Heart right ventricle (tissue), 16 donors: ENCODE results near the gene OR52W1. TPM values are rescaled to one million over a fixed set of nuclear protein-coding genes. Genes with fewer than 3 reads are reported as not detected.

Experiments
- ATAC-seq, 8 donors: fragments of 200-7000 bp; cut with Tn5 transposase; one replicate each; pipeline ENCODE4 v1.9.1; 2020; ENCODE audit warnings: mild to moderate bottlenecking in 8 of 8, moderate library complexity in 8 of 8, moderate number of reproducible peaks in 1 of 8
- DNase-seq, 2 donors: peaks; one replicate each; pipeline ENCODE4 v3.0.0-alpha.2; 2020
- H3K27ac ChIP-seq, 10 donors: fragments of 200-600 bp; sonication (generic) in 2 of 10; one replicate each; pipeline versions ENCODE4 v1.5.0 to v1.8.0; 2020 to 2022; ENCODE audit warnings: mild to moderate bottlenecking in 3 of 10
- H3K27me3 ChIP-seq, 7 donors: fragments of 200-600 bp; one replicate each; pipeline ENCODE4 v1.8.0; 2021 to 2022; ENCODE audit warnings: mild to moderate bottlenecking in 2 of 7
- H3K36me3 ChIP-seq, 9 donors: fragments of 200-600 bp; sonication (generic) in 1 of 9; one replicate each; pipeline versions ENCODE4 v1.5.0 to v1.8.0; 2020 to 2022; ENCODE audit warnings: mild to moderate bottlenecking in 2 of 9
- H3K4me1 ChIP-seq, 9 donors: fragments of 200-600 bp; sonication (generic) in 1 of 9; one replicate each; pipeline versions ENCODE4 v1.5.0 to v1.8.0; 2020 to 2022; ENCODE audit warnings: mild to moderate bottlenecking in 4 of 9
- H3K4me3 ChIP-seq, 10 donors: fragments of 200-600 bp; sonication (generic) in 2 of 10; one replicate each; pipeline versions ENCODE4 v1.5.0 to v1.8.0; 2020 to 2022; ENCODE audit warnings: mild to moderate bottlenecking in 7 of 10, moderate library complexity in 2 of 10
- H3K9me3 ChIP-seq, 11 donors: fragments of 200-600 bp in 10 of 11; sonication (generic) in 2 of 11; one replicate each; pipeline versions ENCODE4 v1.5.0 to v1.8.0; 2013 to 2022; ENCODE audit warnings: mild to moderate bottlenecking in 2 of 11, control low read depth in 1 of 11, moderate library complexity in 1 of 11
- WGBS, 2 donors: extraction: QIAGEN DNeasy Blood & Tissue Kit; methylation state at CpG; one replicate each; pipeline ENCODE4 v1.1.7; 2013; ENCODE audit warnings: inconsistent platforms in 1 of 2; 5-methylcytosine and 5-hydroxymethylcytosine counted together
- intact Hi-C, 10 donors: fragments of 100-400 bp; cut with DNase I; formaldehyde crosslinking; loops; one replicate each; pipeline versions ENCODE4 v1.11.1 to v1.14.2; 2022
- polyA plus RNA-seq, 2 donors: library from polyadenylated mRNA; stranded (reverse); fragments of 200-250 nt; gene quantifications; one replicate each; pipeline ENCODE4 v1.2.3, GENCODE V29; 2013
- total RNA-seq, 10 donors: library from RNA; stranded (reverse); fragmentation: NEBNext Ultra II Directional in 3 of 10; extraction: Animal tissue kit (Norgen Biotek cat#: 25700) in 3 of 10; gene quantifications; one replicate each; pipeline versions ENCODE4 v1.2.1 to v1.2.4, GENCODE V29; 2021 to 2023
- TF ChIP-seq, protein P1 (sequence below), 9 donors: fragments of 200-600 bp; sonication (generic) in 2 of 9; IDR thresholded peaks; one replicate each; pipeline versions ENCODE4 v1.5.0 to v1.8.0; 2021 to 2022; ENCODE audit warnings: antibody characterized with exemption in 9 of 9, mild to moderate bottlenecking in 5 of 9, moderate library complexity in 1 of 9
- donor health status: Arrhythmogenic right ventricular cardiomyopathy.
- donor health status: ischemic (EF 13 %, LVEDD 7.1; RV severe dilation, severe dysfunction).
- donor health status: healthy with polysubstance abuse.
- donor health status: DM: no; HTN: yes; CAD: no.
- donor health status: DM: no; HTN: no; CAD: no.
- donor health status: ischemic (EF 25% LVEDD 6.9; RV normal size, moderate dysfunction).
- donor health status: ischemic (EF 25% LVEDD 5.7; RV mildly dilated, moderate dysfunction).
- donor health status: healthy.
- donor health status: DM: yes; HTN: yes; CAD: no.
- donor health status: Ischemic cardiomyopathy.
- donor health status: ischemic (EF 35%, LVEDD 5.7; RV mildly dilated, moderate dysfunction).
- donor health status: nonischemic (EF 11% LVEDD 7.7; RV severe dilation, severe dysfunction).
- donor health status: DM: yes; HTN: yes; CAD: no.
- donor health status: PGD.
- donor health status: ischemic (EF 29% LVEDD 5.4; RV normal size, mild dysfunction).
- donor health status: nonischemic (EF 23%, LVEDD 6.1; RV moderate dilation, normal function).

Gene OR52W1
- total and polyA plus RNA-seq, 12 donors = not detected

DNA sequence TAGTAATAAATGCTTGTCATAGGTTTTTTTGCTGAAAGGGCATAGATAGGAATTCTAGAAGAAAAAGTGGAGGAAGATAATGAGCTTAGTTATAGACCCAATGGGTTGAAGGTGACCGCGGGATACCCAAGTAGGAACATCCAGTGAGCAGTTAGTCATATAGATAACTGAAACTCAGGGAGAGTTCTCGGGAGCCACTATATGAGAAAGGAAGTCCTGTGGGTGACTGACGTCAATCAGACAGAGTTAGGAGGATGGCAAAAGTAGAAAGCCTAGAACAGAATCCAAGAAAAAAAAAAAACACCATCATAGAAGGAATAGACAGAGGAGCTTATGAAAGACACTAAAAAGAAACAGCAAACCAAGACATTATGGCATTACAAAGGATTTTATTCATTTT lies 38.2 kb downstream of the OR52W1 start:
- WGBS, 2 donors = 80 to 82% methylated on average over 4 of the region's 4 CpGs
- peaks cover 3 to 36% (median 21%) of the 10 kb centered on the region in 9 donors for H3K4me1 ChIP-seq
- no peak overlapping the region for H3K27ac ChIP-seq
- ATAC-seq = no peak
- TF ChIP-seq, protein P1, sequence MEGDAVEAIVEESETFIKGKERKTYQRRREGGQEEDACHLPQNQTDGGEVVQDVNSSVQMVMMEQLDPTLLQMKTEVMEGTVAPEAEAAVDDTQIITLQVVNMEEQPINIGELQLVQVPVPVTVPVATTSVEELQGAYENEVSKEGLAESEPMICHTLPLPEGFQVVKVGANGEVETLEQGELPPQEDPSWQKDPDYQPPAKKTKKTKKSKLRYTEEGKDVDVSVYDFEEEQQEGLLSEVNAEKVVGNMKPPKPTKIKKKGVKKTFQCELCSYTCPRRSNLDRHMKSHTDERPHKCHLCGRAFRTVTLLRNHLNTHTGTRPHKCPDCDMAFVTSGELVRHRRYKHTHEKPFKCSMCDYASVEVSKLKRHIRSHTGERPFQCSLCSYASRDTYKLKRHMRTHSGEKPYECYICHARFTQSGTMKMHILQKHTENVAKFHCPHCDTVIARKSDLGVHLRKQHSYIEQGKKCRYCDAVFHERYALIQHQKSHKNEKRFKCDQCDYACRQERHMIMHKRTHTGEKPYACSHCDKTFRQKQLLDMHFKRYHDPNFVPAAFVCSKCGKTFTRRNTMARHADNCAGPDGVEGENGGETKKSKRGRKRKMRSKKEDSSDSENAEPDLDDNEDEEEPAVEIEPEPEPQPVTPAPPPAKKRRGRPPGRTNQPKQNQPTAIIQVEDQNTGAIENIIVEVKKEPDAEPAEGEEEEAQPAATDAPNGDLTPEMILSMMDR (IDR thresholded peaks at IDR 0.05) = no peak
- H3K36me3 ChIP-seq = no peaks in the 10 kb centered on the region
- intact Hi-C loops = loop anchor here in 2 of 10 donors (5.0 to 10.0 kb wide), 2 partner anchors 78 to 125 kb away; no protein-coding TSS in a partner anchor
- no peaks in the 10 kb centered on the region for H3K27me3 ChIP-seq
- DNase-seq = no peak
- H3K9me3 ChIP-seq = no peaks in the 10 kb centered on the region
- H3K4me3 ChIP-seq = no peak overlapping the region

GRCh38 chr11:6237761-6238302 lies 38.8 kb downstream of the OR52W1 start:
- ATAC-seq = no peak
- WGBS, 2 donors = 84 to 86% methylated on average over 5 of the region's 5 CpGs

GRCh38 chr11:6238902-6239301 lies 39.9 kb downstream of the OR52W1 start, which contains the start of gene CNGA4:
CNGA4 (plus strand) TSS chr11:6239089; CDS start chr11:6239207, 118 bp downstream.
- H3K27ac ChIP-seq = no peak within 1 kb of the TSS
- no peaks in the 10 kb centered on the region for H3K27me3 ChIP-seq
- no peaks in the 10 kb centered on the region for H3K9me3 ChIP-seq
- H3K36me3 ChIP-seq = no peaks in the 10 kb centered on the region
- H3K4me1 ChIP-seq = peaks cover 0 to 21% (median 4%) of the 10 kb centered on the region in 9 donors
- 83 to 100% methylated on average over 1 of the region's 1 CpG for WGBS, 2 donors
- no peak within 1 kb of the TSS for H3K4me3 ChIP-seq
- TF ChIP-seq, protein P1 (IDR thresholded peaks at IDR 0.05) = no peak
- no peak for ATAC-seq
- DNase-seq = no peak
- intact Hi-C loops = loop anchor here in 2 of 10 donors (5.0 to 10.0 kb wide), 2 partner anchors 76 to 123 kb away; no protein-coding TSS in a partner anchor

More at GRCh38 chr11:6237761-6238302, 38.8 kb downstream of the OR52W1 start:
- Histone ChIP-seq H3K9me3 (no peaks in the 10 kb centered on the region), H3K27ac (no peak overlapping the region), H3K36me3 (no peaks in the 10 kb centered on the region), H3K4me3 (no peak overlapping the region), H3K27me3 (no peaks in the 10 kb centered on the region), H3K4me1 (peaks cover 3 to 32% (median 15%) of the 10 kb centered on the region in 9 donors)
- TF ChIP-seq, protein P1 (IDR thresholded peaks at IDR 0.05) = no peak
- intact Hi-C loops = loop anchor here in 2 of 10 donors (5.0 to 10.0 kb wide), 2 partner anchors 77 to 124 kb away; no protein-coding TSS in a partner anchor
- DNase-seq = no peak

- no peak for ATAC-seq
- H3K36me3 ChIP-seq = no peaks in the 10 kb centered on the region
- no peak overlapping the region for H3K27ac ChIP-seq
- intact Hi-C loops = no loop called here
- no peaks in the 10 kb centered on the region for H3K9me3 ChIP-seq
- 97 to 98% methylated on average over 28 of the region's 28 CpGs for WGBS, 2 donors
- no peak overlapping the region for H3K4me3 ChIP-seq
- no peak for DNase-seq
- peaks cover 0 to 19% (median 3%) of the 10 kb centered on the region in 9 donors for H3K4me1 ChIP-seq
- TF ChIP-seq, protein P1 (IDR thresholded peaks at IDR 0.05) = no peak
- no peaks in the 10 kb centered on the region for H3K27me3 ChIP-seq
Observed at GRCh38 chr11:6240139-6240538, 41.1 kb downstream of the OR52W1 start.
